Heart left ventricle (tissue), 16 donors: ENCODE results near the gene ILDR2. TPM values are rescaled to one million over a fixed set of nuclear protein-coding genes. Genes with fewer than 3 reads are reported as not detected.
"Not testable (repeated sequence)": the region's sequence is repeated elsewhere in the genome, so short reads cannot be mapped to it uniquely, and the experiment has no call there.

Experiments used
- ATAC-seq, 4 donors: fragments of 200-7000 bp; cut with Tn5 transposase; one replicate each; pipeline ENCODE4 v1.9.1; 2020 to 2022; ENCODE audit warnings: moderate library complexity in 4 of 4, mild to moderate bottlenecking in 3 of 4, moderate number of reproducible peaks in 1 of 4
- DNase-seq, 5 donors: peaks; one replicate each; pipeline ENCODE4 v3.0.0-alpha.2; 2020
- H3K27ac ChIP-seq, 12 donors: fragments of 200-600 bp; sonication (generic) in 4 of 12; one replicate each; pipeline versions ENCODE4 v1.5.0 to v1.8.0; 2016 to 2022; ENCODE audit warnings: mild to moderate bottlenecking in 2 of 12
- H3K27me3 ChIP-seq, 9 donors: fragments of 200-600 bp; sonication (generic) in 2 of 9; one replicate each; pipeline versions ENCODE4 v1.5.1 to v1.8.0; 2016 to 2022; ENCODE audit warnings: mild to moderate bottlenecking in 3 of 9
- H3K36me3 ChIP-seq, 9 donors: fragments of 200-600 bp; sonication (generic) in 2 of 9; one replicate each; pipeline versions ENCODE4 v1.5.0 to v1.8.0; 2018 to 2022; ENCODE audit warnings: mild to moderate bottlenecking in 2 of 9
- H3K4me1 ChIP-seq, 12 donors: fragments of 200-600 bp; sonication (generic) in 4 of 12; one replicate each; pipeline versions ENCODE4 v1.5.0 to v1.8.0; 2016 to 2022; ENCODE audit warnings: mild to moderate bottlenecking in 3 of 12
- H3K4me3 ChIP-seq, 12 donors: fragments of 200-600 bp; sonication (generic) in 4 of 12; one replicate each; pipeline versions ENCODE4 v1.5.0 to v1.8.0; 2017 to 2022; ENCODE audit warnings: mild to moderate bottlenecking in 9 of 12, moderate library complexity in 4 of 12
- H3K9me3 ChIP-seq, 12 donors: fragments of 200-600 bp; sonication (generic) in 4 of 12; one replicate each; pipeline versions ENCODE4 v1.5.0 to v1.8.0; 2016 to 2022; ENCODE audit warnings: mild to moderate bottlenecking in 1 of 12
- CTCF ChIP-seq, 12 donors: fragments of 200-600 bp; sonication (generic) in 4 of 12; IDR thresholded peaks; one replicate each; pipeline versions ENCODE4 v1.5.0 to v1.8.0; 2018 to 2022; ENCODE audit warnings: antibody characterized with exemption in 12 of 12, mild to moderate bottlenecking in 5 of 12
- POLR2A ChIP-seq, 2 donors: fragments of 450-650 bp; IDR thresholded peaks; one replicate each; pipeline ENCODE4 v1.6.1; 2017; ENCODE audit warnings: antibody characterized with exemption in 2 of 2, mild to moderate bottlenecking in 2 of 2, moderate library complexity in 2 of 2
- WGBS, 4 donors: extraction: QIAGEN DNeasy Blood & Tissue Kit in 2 of 4; methylation state at CpG; one replicate each; pipeline versions ENCODE4 v1.1.5 to v1.1.7; 2013 to 2018; 5-methylcytosine and 5-hydroxymethylcytosine counted together
- intact Hi-C, 10 donors: fragments of 100-400 bp; cut with DNase I; formaldehyde crosslinking; loops; one replicate each; pipeline versions ENCODE4 v1.11.1 to v1.14.2; 2022
- polyA plus RNA-seq, 2 donors: library from polyadenylated mRNA; stranded (reverse); fragments of 200-250 nt; gene quantifications; one replicate each; pipeline ENCODE4 v1.2.3, GENCODE V29; 2013
- total RNA-seq, 9 donors: library from RNA; depleted of rRNA in 2 of 9; stranded (reverse); fragments of >200 nt in 2 of 9; fragmentation: NEBNext Ultra II Directional in 3 of 9; extraction: Animal tissue kit (Norgen Biotek cat#: 25700) in 3 of 9; gene quantifications; one replicate each; pipeline versions ENCODE4 v1.1.0 to v1.2.4, GENCODE V29; 2016 to 2023
- donor health status: ischemic (EF 13 %, LVEDD 7.1; RV severe dilation, severe dysfunction).
- donor health status: healthy with polysubstance abuse.
- donor health status: DM: no; HTN: yes; CAD: no.
- donor health status: DM: no; HTN: no; CAD: no.
- donor health status: ischemic (EF 25% LVEDD 6.9; RV normal size, moderate dysfunction).
- donor health status: ischemic (EF 25% LVEDD 5.7; RV mildly dilated, moderate dysfunction).
- donor health status: healthy.
- donor health status: DM: yes; HTN: yes; CAD: no.
- donor health status: ischemic (EF 35%, LVEDD 5.7; RV mildly dilated, moderate dysfunction).
- donor health status: nonischemic (EF 11% LVEDD 7.7; RV severe dilation, severe dysfunction).
- donor health status: DM: yes; HTN: yes; CAD: no.
- donor health status: PGD.
- donor health status: ischemic (EF 29% LVEDD 5.4; RV normal size, mild dysfunction).
- donor health status: nonischemic (EF 23%, LVEDD 6.1; RV moderate dilation, normal function).

Gene ILDR2
- total and polyA plus RNA-seq, 11 donors: 0.84 to 12.4 (median 5.8) TPM

DNA sequence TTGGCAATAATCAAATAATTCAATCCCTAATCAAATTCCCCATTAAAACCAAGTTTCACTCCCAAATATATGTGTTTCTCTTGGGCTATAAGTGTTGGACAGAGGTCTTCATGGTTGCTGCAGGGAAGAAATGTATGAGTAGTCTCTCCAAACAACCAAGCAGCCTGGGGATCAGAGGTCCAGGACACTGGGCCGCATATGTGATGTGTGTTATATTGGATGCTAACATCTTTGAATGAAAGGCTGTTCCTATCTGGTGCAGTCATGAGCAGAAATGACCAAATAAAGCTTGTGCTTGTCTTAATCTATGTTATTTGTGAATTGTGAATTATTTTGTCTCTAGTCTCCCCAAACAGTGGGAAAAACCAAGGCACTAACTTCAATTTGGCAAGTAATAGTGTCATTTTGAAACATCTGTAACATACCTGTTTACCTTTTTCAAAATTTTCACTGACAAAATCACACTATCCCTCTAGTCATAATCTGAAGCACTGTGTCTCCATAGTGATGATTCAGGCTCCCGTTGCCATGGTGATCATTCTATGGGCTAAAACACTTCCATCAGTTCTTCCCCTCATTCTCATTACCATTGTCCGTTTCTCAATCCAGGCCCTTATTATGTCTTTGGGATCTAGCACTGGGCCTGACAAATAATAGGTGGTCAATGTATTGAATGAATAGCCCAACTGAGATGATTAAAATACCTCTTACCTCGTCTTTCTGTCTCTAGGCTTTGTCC lies 86.8 kb downstream of the ILDR2 start:
- intact Hi-C loops: loop anchor here in 1 of 10 donors (5.0 kb wide), 1 partner anchor 169 kb away; no protein-coding TSS in a partner anchor
- DNase-seq: no peak
- TF ChIP-seq CTCF (IDR thresholded peaks at IDR 0.05) (no peak), POLR2A (IDR thresholded peaks at IDR 0.05) (no peak)
- Histone ChIP-seq H3K4me1 (peaks cover 0 to 7% (median 0%) of the 10 kb centered on the region in 12 donors), H3K36me3 (no peaks in the 10 kb centered on the region), H3K27me3 (peaks cover 5 to 28% (median 12%) of the 10 kb centered on the region in 9 donors), H3K4me3 (no peak overlapping the region), H3K27ac (no peak overlapping the region), H3K9me3 (no peaks in the 10 kb centered on the region)
- WGBS, 4 donors: 84 to 86% (median 84%) methylated on average over 4 of the region's 4 CpGs
- no peak for ATAC-seq

DNA sequence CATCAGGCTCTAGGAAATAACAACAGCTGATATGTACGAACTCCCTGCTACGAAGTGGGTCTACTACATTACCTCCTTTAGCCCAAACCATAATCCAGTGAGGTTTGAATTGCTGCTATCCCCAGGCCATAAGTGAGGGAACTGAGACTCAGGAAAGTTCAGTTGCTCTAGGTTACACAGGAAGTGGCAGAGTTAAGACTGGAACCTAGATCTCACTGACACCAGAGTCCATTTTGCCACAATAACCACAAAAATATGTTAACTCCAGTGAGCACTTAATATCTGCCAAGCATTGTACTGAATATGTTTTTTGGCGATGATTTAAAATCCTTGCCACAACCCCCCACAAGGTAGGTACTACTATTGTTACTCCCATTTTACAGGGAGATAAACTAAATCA lies 90.4 kb downstream of the ILDR2 start:
- TF ChIP-seq POLR2A (IDR thresholded peaks at IDR 0.05) (no peak), CTCF (IDR thresholded peaks at IDR 0.05) (no peak)
- DNase-seq: no peak
- Histone ChIP-seq H3K4me1 (peaks cover 0 to 7% (median 0%) of the 10 kb centered on the region in 12 donors), H3K27ac (no peak overlapping the region), H3K4me3 (no peak overlapping the region), H3K27me3 (peaks cover 5 to 29% (median 13%) of the 10 kb centered on the region in 9 donors), H3K9me3 (no peaks in the 10 kb centered on the region), H3K36me3 (no peaks in the 10 kb centered on the region)
- intact Hi-C loops: loop anchor here in 7 of 10 donors (1.0 to 5.0 kb wide), 4 partner anchors 26 to 174 kb away; no protein-coding TSS in a partner anchor
- no peak for ATAC-seq
- WGBS, 4 donors: 88 to 91% (median 89%) methylated on average over 3 of the region's 3 CpGs

DNA sequence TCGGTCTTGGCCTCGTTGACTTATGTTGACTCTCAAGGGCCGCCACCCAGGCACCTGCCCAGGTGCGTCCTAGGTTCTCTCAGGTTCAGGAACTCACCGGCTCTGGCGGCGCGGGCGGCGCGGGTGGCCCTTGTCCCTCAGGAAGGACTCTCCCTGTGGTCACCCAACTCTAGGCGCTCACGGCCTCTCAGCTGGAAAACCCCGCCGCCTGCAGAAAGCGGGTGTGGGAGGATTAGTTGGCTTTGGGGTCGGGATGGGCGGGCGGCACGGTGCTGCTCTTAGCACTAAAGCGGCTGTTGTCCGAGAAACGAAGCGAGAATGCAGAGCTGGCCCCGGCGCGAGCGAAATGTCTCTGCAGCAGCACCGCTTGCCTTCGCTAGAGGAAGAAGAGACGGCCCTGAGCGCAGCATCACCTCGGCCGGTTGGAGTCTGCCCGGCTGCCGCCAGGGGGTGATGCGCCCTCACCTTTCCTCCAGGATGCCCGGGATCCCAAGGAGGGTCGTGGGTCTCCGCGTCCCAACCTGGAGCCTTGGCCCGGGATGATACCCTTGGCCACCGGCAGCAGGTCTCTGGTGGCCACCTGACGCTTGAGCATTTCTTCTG lies 91.2 kb downstream of the ILDR2 start:
- Histone ChIP-seq H3K36me3 (no peaks in the 10 kb centered on the region), H3K4me1 (peaks cover 0 to 7% (median 0%) of the 10 kb centered on the region in 12 donors), H3K27ac (no peak overlapping the region), H3K9me3 (no peaks in the 10 kb centered on the region), H3K4me3 (peak overlapping the region in 2 of 12 donors; percentile 7 to 14), H3K27me3 (peaks cover 5 to 29% (median 13%) of the 10 kb centered on the region in 9 donors)
- peak; percentile 29 to 73 (median 41) for DNase-seq
- ATAC-seq: peak; percentile 69 to 92 (median 90)
- intact Hi-C loops: loop anchor here in 6 of 10 donors (1.0 to 5.0 kb wide), 4 partner anchors 27 to 175 kb away; no protein-coding TSS in a partner anchor
- 10 to 15% (median 13%) methylated on average over 19 to 44 of the region's 44 CpGs for WGBS, 4 donors
- TF ChIP-seq POLR2A (IDR thresholded peaks at IDR 0.05) (no peak), CTCF (IDR thresholded peaks at IDR 0.05) (peak; percentile 36 to 75 (median 63))

- peaks cover 5 to 29% (median 13%) of the 10 kb centered on the region in 9 donors for H3K27me3 ChIP-seq
- ATAC-seq (no peak), DNase-seq (no peak)
- WGBS, 4 donors: 32 to 88% (median 40%) methylated on average over 2 of the region's 2 CpGs
- H3K27ac ChIP-seq: no peak overlapping the region
- no peaks in the 10 kb centered on the region for H3K36me3 ChIP-seq
- H3K9me3 ChIP-seq: no peaks in the 10 kb centered on the region
- no peak for TF ChIP-seq POLR2A (IDR thresholded peaks at IDR 0.05)
- intact Hi-C loops: loop anchor here in 1 of 10 donors (5.0 kb wide), 1 partner anchor 174 kb away; no protein-coding TSS in a partner anchor
- peaks cover 0 to 7% (median 0%) of the 10 kb centered on the region in 12 donors for H3K4me1 ChIP-seq
- no peak overlapping the region for H3K4me3 ChIP-seq
These were observed 92.4 kb downstream of the ILDR2 start for GRCh38 chr1:166882893-166883292.

DNA sequence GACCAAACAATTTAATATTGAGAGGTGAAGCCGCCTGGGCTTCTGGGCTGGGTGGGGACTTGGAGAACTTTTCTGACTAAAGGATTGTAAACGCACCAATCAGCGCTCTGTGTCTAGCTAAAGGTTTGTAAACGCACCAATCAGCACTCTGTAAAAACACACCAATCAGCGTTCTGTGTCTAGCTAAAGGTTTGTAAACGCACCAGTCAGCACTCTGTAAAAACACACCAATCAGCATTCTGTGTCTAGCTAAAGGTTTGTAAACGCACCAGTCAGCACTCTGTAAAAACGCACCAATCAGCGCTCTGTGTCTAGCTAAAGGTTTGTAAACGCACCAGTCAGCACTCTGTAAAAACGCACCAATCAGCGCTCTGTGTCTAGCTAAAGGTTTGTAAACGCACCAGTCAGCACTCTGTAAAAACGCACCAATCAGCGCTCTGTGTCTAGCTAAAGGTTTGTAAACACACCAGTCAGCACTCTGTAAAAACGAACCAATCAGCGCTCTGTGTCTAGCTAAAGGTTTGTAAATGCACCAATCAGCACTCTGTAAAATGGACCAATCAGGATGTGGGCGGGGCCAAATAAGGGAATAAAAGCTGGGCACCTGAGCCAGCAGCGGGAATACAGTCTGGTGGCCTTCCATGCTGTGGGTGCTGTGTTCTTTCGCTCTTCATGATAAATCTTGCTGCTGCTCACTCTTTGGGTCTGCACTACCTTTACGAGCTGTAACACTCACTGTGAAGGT lies 97.0 kb downstream of the ILDR2 start:
- H3K4me1 ChIP-seq: peaks cover 0 to 27% (median 15%) of the 10 kb centered on the region in 12 donors
- intact Hi-C loops: loop anchor here in 3 of 10 donors (5.0 to 10.0 kb wide), 4 partner anchors 36 to 346 kb away; partner anchors contain the start of genes POU2F1 (in 2 of the 3) and POGK (in 1 of the 3)
- WGBS, 4 donors: 95 to 96% (median 96%) methylated on average over 19 to 21 of the region's 21 CpGs
- H3K36me3 ChIP-seq, H3K27me3 ChIP-seq, H3K27ac ChIP-seq, ATAC-seq, H3K4me3 ChIP-seq, DNase-seq, H3K9me3 ChIP-seq: not testable (repeated sequence)
